ENCODE data around the gene FGFR1OP2.

DNA sequence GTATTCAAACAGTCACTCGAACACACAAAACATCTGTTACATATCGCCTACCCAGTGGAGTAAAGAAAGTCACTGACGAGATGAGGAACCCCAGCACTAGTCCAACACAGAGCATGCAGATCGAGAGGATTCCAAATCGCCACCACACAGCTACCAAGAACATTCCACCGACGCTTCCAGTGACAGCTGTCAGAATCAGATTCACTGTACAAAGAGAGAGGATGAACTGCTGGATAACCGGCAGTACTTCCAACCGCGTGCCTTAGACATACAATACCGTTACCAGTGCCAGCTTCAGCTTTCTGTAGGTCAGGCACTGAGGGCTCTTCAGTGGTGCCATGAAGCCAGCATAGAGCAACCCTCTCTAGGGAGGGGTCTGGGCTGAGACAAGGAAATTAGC, 41.5 kb downstream of the FGFR1OP2 start:
- TF ChIP-seq, protein P1, sequence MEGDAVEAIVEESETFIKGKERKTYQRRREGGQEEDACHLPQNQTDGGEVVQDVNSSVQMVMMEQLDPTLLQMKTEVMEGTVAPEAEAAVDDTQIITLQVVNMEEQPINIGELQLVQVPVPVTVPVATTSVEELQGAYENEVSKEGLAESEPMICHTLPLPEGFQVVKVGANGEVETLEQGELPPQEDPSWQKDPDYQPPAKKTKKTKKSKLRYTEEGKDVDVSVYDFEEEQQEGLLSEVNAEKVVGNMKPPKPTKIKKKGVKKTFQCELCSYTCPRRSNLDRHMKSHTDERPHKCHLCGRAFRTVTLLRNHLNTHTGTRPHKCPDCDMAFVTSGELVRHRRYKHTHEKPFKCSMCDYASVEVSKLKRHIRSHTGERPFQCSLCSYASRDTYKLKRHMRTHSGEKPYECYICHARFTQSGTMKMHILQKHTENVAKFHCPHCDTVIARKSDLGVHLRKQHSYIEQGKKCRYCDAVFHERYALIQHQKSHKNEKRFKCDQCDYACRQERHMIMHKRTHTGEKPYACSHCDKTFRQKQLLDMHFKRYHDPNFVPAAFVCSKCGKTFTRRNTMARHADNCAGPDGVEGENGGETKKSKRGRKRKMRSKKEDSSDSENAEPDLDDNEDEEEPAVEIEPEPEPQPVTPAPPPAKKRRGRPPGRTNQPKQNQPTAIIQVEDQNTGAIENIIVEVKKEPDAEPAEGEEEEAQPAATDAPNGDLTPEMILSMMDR (IDR thresholded peaks at IDR 0.05): no peak
- TF ChIP-seq EP300 (IDR thresholded peaks at IDR 0.05): no peak
- no peak for TF ChIP-seq POLR2A (IDR thresholded peaks at IDR 0.05)
- no peak for TF ChIP-seq POLR2AphosphoS5 (IDR thresholded peaks at IDR 0.05)
